GM23338 (cell line): ENCODE results near the gene ST6GALNAC1. TPM values are rescaled to one million over a fixed set of nuclear protein-coding genes. Genes with fewer than 3 reads are reported as not detected.

ENCODE experiments used
- ATAC-seq: fragments of 200-7000 bp; cut with Tn5 transposase; 3 replicates; pipeline ENCODE4 v1.9.1; 2020
- DNase-seq: peaks from one replicate; pipeline ENCODE4 v3.0.0-alpha.2; 2015; ENCODE audit warnings: low spot score
- H2AFZ ChIP-seq: fragments of 200-600 bp; sonication (generic); 2 replicates; pipeline ENCODE4 v1.8.0; 2016; ENCODE audit warnings: antibody characterized with exemption, mild to moderate bottlenecking, moderate library complexity
- H3F3A ChIP-seq: fragments of 200-600 bp; sonication (generic); replicated peaks from 2 replicates; pipeline ENCODE4 v1.8.0; 2017; ENCODE audit warnings: antibody characterized with exemption, mixed run types, low read depth
- H3K27ac ChIP-seq: fragments of 200-600 bp; sonication (generic); 2 replicates; pipeline ENCODE4 v1.6.1; 2016; ENCODE audit warnings: low read depth
- H3K27me3 ChIP-seq: fragments of 200-600 bp; sonication (generic); 2 replicates; pipeline ENCODE4 v1.8.0; 2016; ENCODE audit warnings: mild to moderate bottlenecking, mixed run types, moderate library complexity; ENCODE audit not compliant: insufficient read depth
- H3K36me3 ChIP-seq: fragments of 200-600 bp; sonication (generic); 2 replicates; pipeline ENCODE4 v1.8.0; 2016; ENCODE audit warnings: mild to moderate bottlenecking; ENCODE audit not compliant: insufficient read depth
- H3K4me1 ChIP-seq: fragments of 200-600 bp; sonication (generic); 2 replicates; pipeline ENCODE4 v1.8.0; 2016; ENCODE audit warnings: mild to moderate bottlenecking, moderate library complexity; ENCODE audit not compliant: insufficient read depth
- H3K4me2 ChIP-seq: fragments of 200-600 bp; sonication (generic); 2 replicates; pipeline ENCODE4 v1.7.1; 2017; ENCODE audit warnings: mixed run types
- H3K4me3 ChIP-seq: fragments of 200-600 bp; sonication (generic); 2 replicates; pipeline ENCODE4 v1.6.1; 2016; ENCODE audit warnings: mixed run types
- H3K79me2 ChIP-seq: fragments of 200-600 bp; sonication (generic); replicated peaks from 2 replicates; pipeline ENCODE4 v1.8.0; 2017; ENCODE audit warnings: mild to moderate bottlenecking; ENCODE audit not compliant: insufficient read depth
- H3K9me2 ChIP-seq: fragments of 200-600 bp; sonication (generic); 2 replicates; pipeline ENCODE4 v1.8.0; 2017; ENCODE audit not compliant: insufficient read depth
- H4K20me1 ChIP-seq: fragments of 200-600 bp; sonication (generic); replicated peaks from 2 replicates; pipeline ENCODE4 v1.8.0; 2017; ENCODE audit warnings: mild to moderate bottlenecking; ENCODE audit not compliant: insufficient read depth
- H3K27ac Mint-ChIP-seq: 2 replicates; pipeline ENCODE4 v1.8.0; 2020; ENCODE audit warnings: inconsistent platforms, mild to moderate bottlenecking, moderate library complexity, mixed read lengths
- H3K27me3 Mint-ChIP-seq: 3 replicates; pipeline ENCODE4 v1.8.0; 2022; ENCODE audit warnings: low read depth, mild to moderate bottlenecking, moderate library complexity, mixed read lengths, inconsistent platforms; ENCODE audit not compliant: insufficient read depth, poor library complexity
- H3K36me3 Mint-ChIP-seq: 3 replicates; pipeline ENCODE4 v1.8.0; 2021; ENCODE audit warnings: low read depth, mild to moderate bottlenecking, inconsistent platforms, moderate library complexity, mixed read lengths
- H3K4me1 Mint-ChIP-seq: 3 replicates; pipeline ENCODE4 v1.8.0; 2020; ENCODE audit warnings: mild to moderate bottlenecking, inconsistent platforms, mixed read lengths
- H3K4me3 Mint-ChIP-seq: 3 replicates; pipeline ENCODE4 v1.8.0; 2021; ENCODE audit warnings: moderate library complexity, mild to moderate bottlenecking, inconsistent platforms, mixed read lengths
- H3K9me3 Mint-ChIP-seq: 3 replicates; pipeline ENCODE4 v1.8.0; 2020; ENCODE audit warnings: moderate library complexity, mild to moderate bottlenecking, inconsistent platforms, mixed read lengths
- CTCF ChIP-seq, 2 experiments: fragments of 200-600 bp in 1 of 2; sonication (generic) in 1 of 2; conservative IDR thresholded peaks; 2 replicates each; pipeline versions ENCODE4 v1.5.1 to v1.6.1; 2016 to 2017; ENCODE audit warnings: antibody characterized with exemption in 2 of 2, low read depth in 2 of 2, mild to moderate bottlenecking in 2 of 2, moderate library complexity in 1 of 2
- ETS1 ChIP-seq: IDR thresholded peaks from 2 replicates; pipeline ENCODE4 v1.6.1; 2016; ENCODE audit warnings: antibody characterized with exemption
- EZH2phosphoT487 ChIP-seq: fragments of 200-600 bp; sonication (generic); IDR thresholded peaks from one replicate; pipeline ENCODE4 v1.8.1; 2018; ENCODE audit warnings: antibody characterized with exemption; ENCODE audit not compliant: unreplicated experiment
- JUNB ChIP-seq: IDR thresholded peaks from one replicate; pipeline ENCODE4 v1.6.1; 2016; ENCODE audit warnings: antibody characterized with exemption; ENCODE audit not compliant: unreplicated experiment
- NANOG ChIP-seq: IDR thresholded peaks from 2 replicates; pipeline ENCODE4 v1.6.1; 2016; ENCODE audit warnings: antibody characterized with exemption, borderline replicate concordance
- POLR2AphosphoS5 ChIP-seq: IDR thresholded peaks from 2 replicates; pipeline ENCODE4 v1.6.1; 2016; ENCODE audit warnings: antibody characterized with exemption, low read depth
- ZNF114 ChIP-seq: fragments of 250-450 bp; sonication (Bioruptor Pico); IDR thresholded peaks from 2 replicates; pipeline ENCODE4 v1.5.0; 2020; ENCODE audit warnings: mild to moderate bottlenecking, moderate library complexity
- polyA plus RNA-seq: library from polyadenylated mRNA; unstranded; fragments of >200 nt; fragmentation: Nextera tagmentation; extraction: Ambion mirVana; gene quantifications from 2 replicates; pipeline ENCODE4 v1.2.1, GENCODE V29; 2016
- total RNA-seq: library from RNA; depleted of rRNA; stranded (reverse); fragments of >200 nt; shearing (Covaris generic); gene quantifications from 2 replicates; pipeline ENCODE4 v1.2.3, GENCODE V29; 2014
- TF ChIP-seq, protein P1 (sequence below): fragments of 250-450 bp; sonication (Bioruptor Pico); IDR thresholded peaks from 2 replicates; pipeline ENCODE4 v1.5.0; 2020; ENCODE audit warnings: mild to moderate bottlenecking, moderate library complexity

Gene ST6GALNAC1
- total and polyA plus RNA-seq, 2 experiments from 2014 or later: not detected

- H3K9me3 Mint-ChIP-seq: peaks cover 12% of the 10 kb centered on the region; the same call in 2 of the 3 replicates
- Histone ChIP-seq H3K4me2 (peak overlapping the region; percentile 24; the same call in 1 of the 2 replicates), H4K20me1 (no peaks in the 10 kb centered on the region), H3K4me3 (no peak overlapping the region), H3K36me3 (no peaks in the 10 kb centered on the region), H3K9me2 (0 out of 2 replicates have a peak, but pooled peaks cover 5% of the 10 kb centered on the region), H3K27me3 (no peaks in the 10 kb centered on the region), H3K4me1 (peaks cover 20% of the 10 kb centered on the region), H2AFZ (peak overlapping the region; percentile 67), H3K79me2 (no peaks in the 10 kb centered on the region), H3K27ac (peak overlapping the region; percentile 3), H3F3A (no peaks in the 10 kb centered on the region; the same call in 1 of the 2 replicates)
- H3K36me3 Mint-ChIP-seq: no peaks in the 10 kb centered on the region
- peaks cover 13% of the 10 kb centered on the region for H3K4me1 Mint-ChIP-seq
- no peak overlapping the region for H3K27ac Mint-ChIP-seq
- H3K27me3 Mint-ChIP-seq: peaks cover 9% of the 10 kb centered on the region
- DNase-seq (no peak), ATAC-seq (peak; percentile 55)
- H3K4me3 Mint-ChIP-seq: no peak overlapping the region; the same call in 2 of the 3 replicates
- TF ChIP-seq CTCF (conservative IDR thresholded peaks at IDR 0.05; ENCODE audit: low read depth in 2 of 2) (0 out of 4 replicates have a peak, but pooled peaks of 1 of the 2 experiments have one; percentile 1), ZNF114 (CRISPR knock-in tag) (no peak)
Observed at GRCh38 chr17:76601065-76601464, 42.5 kb downstream of the ST6GALNAC1 start.

- DNase-seq (no peak), ATAC-seq (no peak)
- H3K4me3 Mint-ChIP-seq: no peak overlapping the region
- H3K79me2 ChIP-seq: no peaks in the 10 kb centered on the region
- peaks cover 13% of the 10 kb centered on the region for H3K4me1 Mint-ChIP-seq
- no peak overlapping the region for H3K4me3 ChIP-seq
- H2AFZ ChIP-seq: no peak overlapping the region
- no peak overlapping the region for H3K27ac Mint-ChIP-seq
- H3F3A ChIP-seq: no peaks in the 10 kb centered on the region; the same call in 1 of the 2 replicates
- H3K27ac ChIP-seq: no peak overlapping the region
- H3K4me2 ChIP-seq: no peak overlapping the region
- H3K9me3 Mint-ChIP-seq: peaks cover 12% of the 10 kb centered on the region; the same call in 2 of the 3 replicates
- no peaks in the 10 kb centered on the region for H3K36me3 ChIP-seq
- no peaks in the 10 kb centered on the region for H4K20me1 ChIP-seq
- H3K4me1 ChIP-seq: peaks cover 12% of the 10 kb centered on the region
- H3K27me3 Mint-ChIP-seq: peaks cover 9% of the 10 kb centered on the region
- no peaks in the 10 kb centered on the region for H3K36me3 Mint-ChIP-seq
- no peaks in the 10 kb centered on the region for H3K27me3 ChIP-seq
- H3K9me2 ChIP-seq: 0 out of 2 replicates have a peak, but pooled peaks cover 5% of the 10 kb centered on the region
- no peak for TF ChIP-seq ETS1
- no peak for TF ChIP-seq POLR2AphosphoS5
- TF ChIP-seq EZH2phosphoT487: no peak
- TF ChIP-seq NANOG: no peak
- TF ChIP-seq JUNB: no peak
- TF ChIP-seq CTCF (conservative IDR thresholded peaks at IDR 0.05; ENCODE audit: low read depth in 2 of 2): no peak
- TF ChIP-seq, protein P1, sequence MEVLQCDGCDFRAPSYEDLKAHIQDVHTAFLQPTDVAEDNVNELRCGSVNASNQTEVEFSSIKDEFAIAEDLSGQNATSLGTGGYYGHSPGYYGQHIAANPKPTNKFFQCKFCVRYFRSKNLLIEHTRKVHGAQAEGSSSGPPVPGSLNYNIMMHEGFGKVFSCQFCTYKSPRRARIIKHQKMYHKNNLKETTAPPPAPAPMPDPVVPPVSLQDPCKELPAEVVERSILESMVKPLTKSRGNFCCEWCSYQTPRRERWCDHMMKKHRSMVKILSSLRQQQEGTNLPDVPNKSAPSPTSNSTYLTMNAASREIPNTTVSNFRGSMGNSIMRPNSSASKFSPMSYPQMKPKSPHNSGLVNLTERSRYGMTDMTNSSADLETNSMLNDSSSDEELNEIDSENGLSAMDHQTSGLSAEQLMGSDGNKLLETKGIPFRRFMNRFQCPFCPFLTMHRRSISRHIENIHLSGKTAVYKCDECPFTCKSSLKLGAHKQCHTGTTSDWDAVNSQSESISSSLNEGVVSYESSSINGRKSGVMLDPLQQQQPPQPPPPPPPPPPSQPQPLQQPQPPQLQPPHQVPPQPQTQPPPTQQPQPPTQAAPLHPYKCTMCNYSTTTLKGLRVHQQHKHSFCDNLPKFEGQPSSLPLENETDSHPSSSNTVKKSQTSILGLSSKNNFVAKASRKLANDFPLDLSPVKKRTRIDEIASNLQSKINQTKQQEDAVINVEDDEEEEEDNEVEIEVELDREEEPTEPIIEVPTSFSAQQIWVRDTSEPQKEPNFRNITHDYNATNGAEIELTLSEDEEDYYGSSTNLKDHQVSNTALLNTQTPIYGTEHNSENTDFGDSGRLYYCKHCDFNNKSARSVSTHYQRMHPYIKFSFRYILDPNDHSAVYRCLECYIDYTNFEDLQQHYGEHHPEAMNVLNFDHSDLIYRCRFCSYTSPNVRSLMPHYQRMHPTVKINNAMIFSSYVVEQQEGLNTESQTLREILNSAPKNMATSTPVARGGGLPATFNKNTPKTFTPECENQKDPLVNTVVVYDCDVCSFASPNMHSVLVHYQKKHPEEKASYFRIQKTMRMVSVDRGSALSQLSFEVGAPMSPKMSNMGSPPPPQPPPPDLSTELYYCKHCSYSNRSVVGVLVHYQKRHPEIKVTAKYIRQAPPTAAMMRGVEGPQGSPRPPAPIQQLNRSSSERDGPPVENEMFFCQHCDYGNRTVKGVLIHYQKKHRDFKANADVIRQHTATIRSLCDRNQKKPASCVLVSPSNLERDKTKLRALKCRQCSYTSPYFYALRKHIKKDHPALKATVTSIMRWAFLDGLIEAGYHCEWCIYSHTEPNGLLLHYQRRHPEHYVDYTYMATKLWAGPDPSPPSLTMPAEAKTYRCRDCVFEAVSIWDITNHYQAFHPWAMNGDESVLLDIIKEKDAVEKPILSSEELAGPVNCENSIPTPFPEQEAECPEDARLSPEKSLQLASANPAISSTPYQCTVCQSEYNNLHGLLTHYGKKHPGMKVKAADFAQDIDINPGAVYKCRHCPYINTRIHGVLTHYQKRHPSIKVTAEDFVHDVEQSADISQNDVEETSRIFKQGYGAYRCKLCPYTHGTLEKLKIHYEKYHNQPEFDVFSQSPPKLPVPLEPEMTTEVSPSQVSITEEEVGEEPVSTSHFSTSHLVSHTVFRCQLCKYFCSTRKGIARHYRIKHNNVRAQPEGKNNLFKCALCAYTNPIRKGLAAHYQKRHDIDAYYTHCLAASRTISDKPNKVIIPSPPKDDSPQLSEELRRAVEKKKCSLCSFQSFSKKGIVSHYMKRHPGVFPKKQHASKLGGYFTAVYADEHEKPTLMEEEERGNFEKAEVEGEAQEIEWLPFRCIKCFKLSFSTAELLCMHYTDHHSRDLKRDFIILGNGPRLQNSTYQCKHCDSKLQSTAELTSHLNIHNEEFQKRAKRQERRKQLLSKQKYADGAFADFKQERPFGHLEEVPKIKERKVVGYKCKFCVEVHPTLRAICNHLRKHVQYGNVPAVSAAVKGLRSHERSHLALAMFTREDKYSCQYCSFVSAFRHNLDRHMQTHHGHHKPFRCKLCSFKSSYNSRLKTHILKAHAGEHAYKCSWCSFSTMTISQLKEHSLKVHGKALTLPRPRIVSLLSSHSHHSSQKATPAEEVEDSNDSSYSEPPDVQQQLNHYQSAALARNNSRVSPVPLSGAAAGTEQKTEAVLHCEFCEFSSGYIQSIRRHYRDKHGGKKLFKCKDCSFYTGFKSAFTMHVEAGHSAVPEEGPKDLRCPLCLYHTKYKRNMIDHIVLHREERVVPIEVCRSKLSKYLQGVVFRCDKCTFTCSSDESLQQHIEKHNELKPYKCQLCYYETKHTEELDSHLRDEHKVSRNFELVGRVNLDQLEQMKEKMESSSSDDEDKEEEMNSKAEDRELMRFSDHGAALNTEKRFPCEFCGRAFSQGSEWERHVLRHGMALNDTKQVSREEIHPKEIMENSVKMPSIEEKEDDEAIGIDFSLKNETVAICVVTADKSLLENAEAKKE: no peak
Observed at GRCh38 chr17:76599694-76600460, 43.7 kb downstream of the ST6GALNAC1 start.
